Stimulated activated CD4-positive, alpha-beta T cell treated with anti-CD3 and anti-CD28 coated beads, Interleukin-2, amount 100 ng/mL, for 4 hours (primary cell): Measurements from ENCODE around the gene ZNF792.
"Not testable (repeated sequence)": the region's sequence is repeated elsewhere in the genome, so short reads cannot be mapped to it uniquely, and the experiment has no call there.

ENCODE experiments used
- DNase-seq: peaks from one replicate; pipeline ENCODE4 v3.0.0-alpha.2; 2020; ENCODE audit warnings: low read depth

Gene ZNF792

GRCh38 chr19:34920090-34920786 lies 43.8 kb downstream of the ZNF792 start:
- not testable (repeated sequence) for DNase-seq

GRCh38 chr19:34918190-34918589 lies 45.8 kb downstream of the ZNF792 start:
- no peak for DNase-seq

GRCh38 chr19:34917144-34917543 lies 46.9 kb downstream of the ZNF792 start:
- DNase-seq = not testable (repeated sequence)

GRCh38 chr19:34910770-34911169 lies 53.3 kb downstream of the ZNF792 start:
- no peak for DNase-seq
